Coronary artery (tissue), 2 donors: Measurements from ENCODE around the gene DOK1.
A peak's percentile ranks its signal among the peaks of the same experiment; 100 is the strongest.
"Not testable (repeated sequence)": the region's sequence is repeated elsewhere in the genome, so short reads cannot be mapped to it uniquely, and the experiment has no call there.

Experiments used
- DNase-seq: peaks from one replicate; pipeline ENCODE4 v3.0.0-alpha.2; 2017; ENCODE audit warnings: low spot score
- H3K27ac ChIP-seq, 2 donors: fragments of 200-600 bp; sonication (generic); one replicate each; pipeline ENCODE4 v1.5.1; 2016 to 2019
- H3K4me3 ChIP-seq: fragments of 200-600 bp; sonication (generic); 2 replicates; pipeline ENCODE4 v1.5.1; 2016; ENCODE audit warnings: mild to moderate bottlenecking, moderate library complexity
- CTCF ChIP-seq: fragments of 200-600 bp; sonication (generic); IDR thresholded peaks from one replicate; pipeline ENCODE4 v1.5.1; 2019; ENCODE audit warnings: antibody characterized with exemption

DOK1 gene

GRCh38 chr2:74556159-74556558 is 1.6 kb downstream of the DOK1 start:
- no peak for TF ChIP-seq CTCF
- H3K27ac ChIP-seq, result peak overlapping the region in 1 of 2 donors; percentile 99
- H3K4me3 ChIP-seq, result peak overlapping the region; percentile 98
- DNase-seq, result peak; percentile 71

DNA sequence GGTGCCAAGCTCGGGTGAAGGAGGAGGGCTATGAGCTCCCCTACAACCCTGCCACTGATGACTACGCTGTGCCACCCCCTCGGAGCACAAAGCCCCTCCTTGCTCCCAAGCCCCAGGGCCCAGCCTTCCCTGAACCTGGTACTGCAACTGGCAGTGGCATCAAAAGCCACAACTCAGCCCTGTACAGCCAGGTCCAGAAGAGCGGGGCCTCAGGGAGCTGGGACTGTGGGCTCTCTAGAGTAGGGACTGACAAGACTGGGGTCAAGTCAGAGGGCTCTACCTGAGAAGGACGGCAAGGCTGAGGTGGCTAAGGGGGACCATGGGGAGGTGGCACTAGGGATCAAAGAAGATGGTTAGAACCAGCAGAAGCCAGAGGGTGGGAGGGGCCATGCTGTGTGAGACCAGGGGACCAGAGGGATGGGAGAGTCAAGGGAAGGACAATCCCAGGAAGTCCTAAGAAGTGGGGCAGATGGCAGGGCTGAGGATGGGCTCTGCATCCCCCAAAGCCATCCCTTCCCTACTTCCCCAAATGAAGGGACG is 2.4 kb downstream of the DOK1 start:
- Histone ChIP-seq H3K4me3 (no peak overlapping the region), H3K27ac (no peak overlapping the region)
- DNase-seq, result peak; percentile 72
- no peak for TF ChIP-seq CTCF

GRCh38 chr2:74558284-74559230 is 4.0 kb downstream of the DOK1 start:
- DNase-seq, result peak; percentile 61
- no peak overlapping the region for H3K27ac ChIP-seq
- no peak overlapping the region for H3K4me3 ChIP-seq
- TF ChIP-seq CTCF, result no peak

DNA sequence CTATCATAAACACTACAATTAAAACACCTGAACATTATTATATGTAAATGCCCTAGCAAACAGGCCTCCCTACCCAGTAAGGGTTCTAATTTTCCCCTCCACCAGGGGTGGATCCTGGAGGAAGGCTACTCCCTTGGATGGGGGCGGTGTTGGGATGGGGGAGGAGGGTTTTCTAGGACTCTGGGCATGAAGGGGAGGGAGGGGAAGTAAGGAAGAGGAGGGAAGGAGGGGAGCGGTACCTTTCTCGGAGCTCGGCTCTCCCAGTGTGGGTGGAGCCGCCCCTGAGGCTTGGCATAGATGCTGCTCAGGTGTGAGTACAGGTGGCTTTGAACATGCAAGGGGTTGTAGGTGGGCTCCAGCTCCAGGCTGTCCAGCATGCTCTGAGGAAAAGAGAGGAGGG is 5.4 kb downstream of the DOK1 start:
- TF ChIP-seq CTCF, result no peak
- peak; percentile 43 for DNase-seq
- Histone ChIP-seq H3K27ac (no peak overlapping the region), H3K4me3 (no peak overlapping the region)

DNA sequence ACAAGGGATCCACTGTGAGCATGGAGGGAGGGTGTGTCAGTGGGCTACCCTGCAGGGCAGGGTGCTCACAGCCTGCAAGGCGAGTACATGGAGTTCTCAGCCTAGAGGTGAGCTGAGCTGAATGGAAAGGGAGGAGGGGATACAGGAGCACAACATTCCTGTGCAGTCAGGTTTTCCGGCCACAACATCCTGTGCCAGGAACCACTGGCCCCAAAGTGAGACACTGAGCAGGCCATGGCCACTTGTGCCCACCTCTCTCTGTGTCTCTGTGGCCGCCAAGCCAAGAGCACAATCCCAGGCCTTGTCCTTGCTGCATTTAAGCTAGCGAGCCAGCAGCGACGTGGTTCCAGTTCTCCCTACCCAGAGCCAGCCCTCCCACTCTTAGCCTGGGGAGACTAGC is 6.1 kb downstream of the DOK1 start:
- TF ChIP-seq CTCF, result no peak
- Histone ChIP-seq H3K4me3 (no peak overlapping the region), H3K27ac (no peak overlapping the region)
- DNase-seq, result peak; percentile 62

GRCh38 chr2:74561022-74561421 is 6.5 kb downstream of the DOK1 start:
- not testable (repeated sequence) for DNase-seq, H3K27ac ChIP-seq, H3K4me3 ChIP-seq

- Histone ChIP-seq H3K4me3 (no peak overlapping the region), H3K27ac (no peak overlapping the region)
- peak; percentile 58 for DNase-seq
- no peak for TF ChIP-seq CTCF
These were observed 7.7 kb downstream of the DOK1 start for GRCh38 chr2:74562126-74562775.
